Measurements from ENCODE around the gene ZBTB24. TPM values are rescaled to one million over a fixed set of nuclear protein-coding genes. Genes with fewer than 3 reads are reported as not detected.

ZBTB24 gene
- total and polyA plus RNA-seq, 2 donors from 2014 or later = 3.1 to 12.0 TPM

DNA sequence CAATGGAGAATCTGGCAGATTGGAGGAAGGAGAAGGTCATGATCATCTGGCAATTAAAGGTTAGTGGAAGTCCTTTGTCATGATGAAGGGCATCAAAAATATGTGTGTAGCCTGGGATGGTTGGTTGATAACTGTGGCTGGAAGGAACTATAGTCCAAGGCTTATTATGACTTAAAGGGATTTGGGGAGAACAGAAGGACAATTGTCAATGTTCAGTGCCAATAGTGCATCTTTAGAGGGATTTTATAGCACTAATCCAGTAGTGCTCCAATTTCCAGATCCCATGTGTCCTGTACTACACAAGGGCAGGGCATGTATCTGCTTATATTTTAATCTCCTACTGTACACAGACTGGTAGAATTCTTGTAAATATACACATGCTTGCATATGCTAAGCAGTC is 5.0 kb upstream of the ZBTB24 start:
- Histone ChIP-seq H3K36me3 (ENCODE audit: control insufficient read depth in 2 of 3, insufficient read depth in 3 of 3, low read length in 3 of 3) (no peaks in the 10 kb centered on the region), H3K27ac (ENCODE audit: low read depth in 2 of 2, low read length in 2 of 2) (no peak overlapping the region), H3K4me3 (ENCODE audit: low read length in 3 of 3) (no peak overlapping the region), H3K9ac (ENCODE audit: low read length in 3 of 3) (no peak overlapping the region), H3K27me3 (ENCODE audit: control insufficient read depth, insufficient read depth, low read length) (no peaks in the 10 kb centered on the region), H3K4me1 (ENCODE audit: control insufficient read depth in 2 of 3, insufficient read depth in 2 of 3, low read depth in 1 of 3, low read length in 3 of 3) (peaks cover 0 to 4% (median 0%) of the 10 kb centered on the region in 3 donors), H3K9me3 (ENCODE audit: control insufficient read depth in 2 of 3, insufficient read depth in 1 of 3, low read length in 3 of 3) (no peaks in the 10 kb centered on the region)
- FAIRE-seq (no peak), DNase-seq (no peak)
- TF ChIP-seq, protein P1, sequence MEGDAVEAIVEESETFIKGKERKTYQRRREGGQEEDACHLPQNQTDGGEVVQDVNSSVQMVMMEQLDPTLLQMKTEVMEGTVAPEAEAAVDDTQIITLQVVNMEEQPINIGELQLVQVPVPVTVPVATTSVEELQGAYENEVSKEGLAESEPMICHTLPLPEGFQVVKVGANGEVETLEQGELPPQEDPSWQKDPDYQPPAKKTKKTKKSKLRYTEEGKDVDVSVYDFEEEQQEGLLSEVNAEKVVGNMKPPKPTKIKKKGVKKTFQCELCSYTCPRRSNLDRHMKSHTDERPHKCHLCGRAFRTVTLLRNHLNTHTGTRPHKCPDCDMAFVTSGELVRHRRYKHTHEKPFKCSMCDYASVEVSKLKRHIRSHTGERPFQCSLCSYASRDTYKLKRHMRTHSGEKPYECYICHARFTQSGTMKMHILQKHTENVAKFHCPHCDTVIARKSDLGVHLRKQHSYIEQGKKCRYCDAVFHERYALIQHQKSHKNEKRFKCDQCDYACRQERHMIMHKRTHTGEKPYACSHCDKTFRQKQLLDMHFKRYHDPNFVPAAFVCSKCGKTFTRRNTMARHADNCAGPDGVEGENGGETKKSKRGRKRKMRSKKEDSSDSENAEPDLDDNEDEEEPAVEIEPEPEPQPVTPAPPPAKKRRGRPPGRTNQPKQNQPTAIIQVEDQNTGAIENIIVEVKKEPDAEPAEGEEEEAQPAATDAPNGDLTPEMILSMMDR (IDR thresholded peaks at IDR 0.05; ENCODE audit: borderline replicate concordance, extremely low read depth, insufficient read depth) = no peak
- intact Hi-C loops (cut with DNase I) = no loop called here

DNA sequence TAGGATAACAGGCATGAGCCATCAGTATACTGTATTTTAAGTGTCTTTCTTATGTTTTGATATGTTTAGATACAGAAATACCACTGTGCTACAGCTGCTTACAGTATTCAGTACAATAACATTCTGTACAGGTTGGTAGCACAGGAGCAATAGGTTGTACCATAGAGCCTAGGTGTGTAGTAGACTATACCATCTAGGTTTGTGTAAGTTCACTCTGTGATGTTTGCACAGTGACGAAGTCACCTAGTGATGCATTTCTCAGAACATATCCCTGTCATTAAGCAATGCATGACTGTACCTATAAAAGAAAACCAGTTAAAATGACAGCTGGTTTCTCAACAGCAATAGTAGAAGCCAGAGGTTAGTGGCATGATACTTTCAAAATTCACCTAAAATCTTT is 3.0 kb upstream of the ZBTB24 start:
- FAIRE-seq = no peak

DNA sequence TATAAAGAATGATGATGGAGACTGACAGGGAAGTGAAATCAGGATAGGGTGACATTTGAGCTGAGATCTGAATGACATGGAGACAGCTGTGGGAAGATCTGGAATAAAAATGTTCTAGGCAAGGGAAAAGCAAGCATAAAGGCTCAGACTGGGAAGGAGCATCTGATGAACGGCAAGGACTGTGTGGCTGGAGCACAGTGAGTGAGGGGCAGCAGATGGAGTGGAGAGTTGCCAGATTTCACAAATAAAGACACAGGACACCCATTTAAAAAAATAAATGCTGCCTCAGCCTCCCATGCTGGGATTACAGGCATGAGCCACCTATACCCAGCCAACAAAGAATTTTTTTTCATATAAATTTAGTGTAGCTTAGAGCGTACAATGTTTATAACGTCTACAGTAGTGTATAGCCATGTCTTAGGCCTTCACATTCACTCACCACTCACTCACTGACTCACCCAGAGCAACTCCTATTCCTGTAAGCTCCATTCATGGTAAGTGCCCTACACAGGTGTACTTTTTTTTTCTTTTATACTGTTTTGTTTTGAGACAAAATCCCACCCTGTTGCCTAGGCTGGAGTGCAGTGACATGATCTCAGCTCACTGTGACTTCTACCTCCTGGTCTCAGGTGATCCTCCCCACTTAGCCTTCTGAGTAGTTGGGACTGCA is 2.4 kb upstream of the ZBTB24 start:
- FAIRE-seq (no peak), DNase-seq (no peak)
- TF ChIP-seq, protein P1 (IDR thresholded peaks at IDR 0.05; ENCODE audit: borderline replicate concordance, extremely low read depth, insufficient read depth) = no peak
- Histone ChIP-seq H3K9me3 (ENCODE audit: control insufficient read depth in 2 of 3, insufficient read depth in 1 of 3, low read length in 3 of 3) (no peaks in the 10 kb centered on the region), H3K27me3 (ENCODE audit: control insufficient read depth, insufficient read depth, low read length) (no peaks in the 10 kb centered on the region), H3K4me1 (ENCODE audit: control insufficient read depth in 2 of 3, insufficient read depth in 2 of 3, low read depth in 1 of 3, low read length in 3 of 3) (peaks cover 0 to 17% (median 6%) of the 10 kb centered on the region in 3 donors), H3K27ac (ENCODE audit: low read depth in 2 of 2, low read length in 2 of 2) (no peak overlapping the region), H3K9ac (ENCODE audit: low read length in 3 of 3) (no peak overlapping the region), H3K4me3 (ENCODE audit: low read length in 3 of 3) (no peak overlapping the region), H3K36me3 (ENCODE audit: control insufficient read depth in 2 of 3, insufficient read depth in 3 of 3, low read length in 3 of 3) (no peaks in the 10 kb centered on the region)
- intact Hi-C loops (cut with DNase I) = no loop called here

More for the DNA sequence above, 3.0 kb upstream of the ZBTB24 start:
- H3K27me3 ChIP-seq (ENCODE audit: control insufficient read depth, insufficient read depth, low read length) = no peaks in the 10 kb centered on the region
- no peaks in the 10 kb centered on the region for H3K36me3 ChIP-seq (ENCODE audit: control insufficient read depth in 2 of 3, insufficient read depth in 3 of 3, low read length in 3 of 3)
- H3K9me3 ChIP-seq (ENCODE audit: control insufficient read depth in 2 of 3, insufficient read depth in 1 of 3, low read length in 3 of 3) = no peaks in the 10 kb centered on the region
- no peak for DNase-seq
- no peak overlapping the region for H3K9ac ChIP-seq (ENCODE audit: low read length in 3 of 3)
- TF ChIP-seq, protein P1 (IDR thresholded peaks at IDR 0.05; ENCODE audit: borderline replicate concordance, extremely low read depth, insufficient read depth) = no peak
- H3K27ac ChIP-seq (ENCODE audit: low read depth in 2 of 2, low read length in 2 of 2) = no peak overlapping the region
- peaks cover 1 to 10% (median 4%) of the 10 kb centered on the region in 3 donors for H3K4me1 ChIP-seq (ENCODE audit: control insufficient read depth in 2 of 3, insufficient read depth in 2 of 3, low read depth in 1 of 3, low read length in 3 of 3)
- intact Hi-C loops (cut with DNase I) = no loop called here
- H3K4me3 ChIP-seq (ENCODE audit: low read length in 3 of 3) = no peak overlapping the region
